DOHH2 (cell line): Measurements from ENCODE around the gene DYNLT1.

Experiments used
- H3F3A ChIP-seq: fragments of 200-600 bp; sonication (generic), shearing (Covaris generic); 2 replicates; pipeline ENCODE4 v1.6.0; 2016; ENCODE audit warnings: antibody characterized with exemption, mild to moderate bottlenecking; ENCODE audit not compliant: control insufficient read depth, insufficient read depth
- H3K27ac ChIP-seq: fragments of 200-600 bp; sonication (generic); 2 replicates; pipeline ENCODE4 v1.5.1; 2014; ENCODE audit warnings: low read depth, mild to moderate bottlenecking, low read length, moderate library complexity
- H3K27me3 ChIP-seq: fragments of 200-600 bp; sonication (generic); 2 replicates; pipeline ENCODE4 v1.6.1; 2014; ENCODE audit warnings: mild to moderate bottlenecking, low read length, mixed read lengths; ENCODE audit not compliant: control insufficient read depth
- H3K36me3 ChIP-seq: fragments of 200-600 bp; sonication (generic); 2 replicates; pipeline ENCODE4 v1.6.1; 2014; ENCODE audit warnings: mild to moderate bottlenecking, low read length, moderate library complexity, mixed read lengths; ENCODE audit not compliant: control insufficient read depth
- H3K4me1 ChIP-seq: fragments of 200-600 bp; sonication (generic); 2 replicates; pipeline ENCODE4 v1.6.1; 2014; ENCODE audit warnings: mild to moderate bottlenecking, low read length, mixed read lengths; ENCODE audit not compliant: control insufficient read depth
- H3K4me2 ChIP-seq: fragments of 200-600 bp; sonication (generic); 2 replicates; pipeline ENCODE4 v1.6.0; 2014; ENCODE audit warnings: mild to moderate bottlenecking, low read length, moderate library complexity
- H3K4me3 ChIP-seq: fragments of 200-600 bp; sonication (generic); 2 replicates; pipeline ENCODE4 v1.5.1; 2014; ENCODE audit warnings: mild to moderate bottlenecking, low read length, mixed read lengths
- H3K79me2 ChIP-seq: fragments of 200-600 bp; sonication (generic); 2 replicates; pipeline ENCODE4 v1.6.1; 2014; ENCODE audit warnings: mild to moderate bottlenecking, low read length, mixed read lengths; ENCODE audit not compliant: control insufficient read depth
- H3K9me2 ChIP-seq: fragments of 200-600 bp; sonication (generic); replicated peaks from 2 replicates; pipeline ENCODE4 v1.6.1; 2014; ENCODE audit warnings: mild to moderate bottlenecking, low read length, mixed read lengths; ENCODE audit not compliant: control insufficient read depth
- H3K9me3 ChIP-seq: fragments of 200-600 bp; sonication (generic); 2 replicates; pipeline ENCODE4 v1.6.1; 2014; ENCODE audit warnings: antibody characterized with exemption, low read length, mixed read lengths; ENCODE audit not compliant: control insufficient read depth, insufficient read depth
- H4K20me1 ChIP-seq: fragments of 200-600 bp; sonication (generic); 2 replicates; pipeline ENCODE4 v1.6.0; 2014; ENCODE audit warnings: low read depth, mild to moderate bottlenecking, antibody characterized with exemption, low read length, moderate library complexity; ENCODE audit not compliant: control insufficient read depth, insufficient read depth
- EZH2phosphoT487 ChIP-seq: fragments of 200-600 bp; sonication (generic); IDR thresholded peaks from 2 replicates; pipeline ENCODE4 v1.6.1; 2017; ENCODE audit warnings: borderline replicate concordance, mild to moderate bottlenecking, antibody characterized with exemption, low read length, moderate library complexity, mixed read lengths
- TF ChIP-seq, protein P1 (sequence below): fragments of 200-600 bp; sonication (generic); IDR thresholded peaks from one replicate; pipeline ENCODE4 v1.5.1; 2014; ENCODE audit warnings: antibody characterized with exemption, mild to moderate bottlenecking, low read depth, low read length; ENCODE audit not compliant: poor library complexity, severe bottlenecking

DYNLT1 gene

DNA sequence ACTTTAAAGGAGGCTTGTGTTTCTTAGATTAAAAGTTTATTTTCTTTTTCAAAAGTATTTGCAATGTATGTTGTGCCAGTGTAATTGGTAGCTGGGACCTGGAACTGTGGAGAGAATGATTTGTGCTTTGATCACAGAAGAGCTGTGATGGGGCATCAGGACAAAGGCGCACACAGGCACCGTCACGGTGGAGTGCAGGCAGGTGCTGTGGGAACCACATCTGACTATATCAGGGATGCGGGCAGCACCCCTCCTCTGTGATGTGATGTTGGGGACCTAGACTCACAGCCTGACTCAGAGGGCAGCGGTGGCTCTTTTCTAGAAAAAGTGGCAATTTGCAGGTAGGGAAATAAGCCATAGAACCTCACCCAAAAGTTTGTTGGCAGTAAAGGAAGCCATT lies 39.8 kb upstream of the DYNLT1 start:
- no peaks in the 10 kb centered on the region for H3F3A ChIP-seq
- no peak overlapping the region for H3K27ac ChIP-seq
- no peaks in the 10 kb centered on the region for H3K36me3 ChIP-seq
- TF ChIP-seq, protein P1, sequence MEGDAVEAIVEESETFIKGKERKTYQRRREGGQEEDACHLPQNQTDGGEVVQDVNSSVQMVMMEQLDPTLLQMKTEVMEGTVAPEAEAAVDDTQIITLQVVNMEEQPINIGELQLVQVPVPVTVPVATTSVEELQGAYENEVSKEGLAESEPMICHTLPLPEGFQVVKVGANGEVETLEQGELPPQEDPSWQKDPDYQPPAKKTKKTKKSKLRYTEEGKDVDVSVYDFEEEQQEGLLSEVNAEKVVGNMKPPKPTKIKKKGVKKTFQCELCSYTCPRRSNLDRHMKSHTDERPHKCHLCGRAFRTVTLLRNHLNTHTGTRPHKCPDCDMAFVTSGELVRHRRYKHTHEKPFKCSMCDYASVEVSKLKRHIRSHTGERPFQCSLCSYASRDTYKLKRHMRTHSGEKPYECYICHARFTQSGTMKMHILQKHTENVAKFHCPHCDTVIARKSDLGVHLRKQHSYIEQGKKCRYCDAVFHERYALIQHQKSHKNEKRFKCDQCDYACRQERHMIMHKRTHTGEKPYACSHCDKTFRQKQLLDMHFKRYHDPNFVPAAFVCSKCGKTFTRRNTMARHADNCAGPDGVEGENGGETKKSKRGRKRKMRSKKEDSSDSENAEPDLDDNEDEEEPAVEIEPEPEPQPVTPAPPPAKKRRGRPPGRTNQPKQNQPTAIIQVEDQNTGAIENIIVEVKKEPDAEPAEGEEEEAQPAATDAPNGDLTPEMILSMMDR, result no peak
- no peak for TF ChIP-seq EZH2phosphoT487
- no peaks in the 10 kb centered on the region for H4K20me1 ChIP-seq
- H3K27me3 ChIP-seq, result peaks cover 36% of the 10 kb centered on the region
- no peaks in the 10 kb centered on the region for H3K79me2 ChIP-seq
- no peak overlapping the region for H3K4me3 ChIP-seq
- H3K4me1 ChIP-seq, result peaks cover 18% of the 10 kb centered on the region
- no peaks in the 10 kb centered on the region for H3K9me2 ChIP-seq
- no peak overlapping the region for H3K4me2 ChIP-seq
- H3K9me3 ChIP-seq, result no peaks in the 10 kb centered on the region

DNA sequence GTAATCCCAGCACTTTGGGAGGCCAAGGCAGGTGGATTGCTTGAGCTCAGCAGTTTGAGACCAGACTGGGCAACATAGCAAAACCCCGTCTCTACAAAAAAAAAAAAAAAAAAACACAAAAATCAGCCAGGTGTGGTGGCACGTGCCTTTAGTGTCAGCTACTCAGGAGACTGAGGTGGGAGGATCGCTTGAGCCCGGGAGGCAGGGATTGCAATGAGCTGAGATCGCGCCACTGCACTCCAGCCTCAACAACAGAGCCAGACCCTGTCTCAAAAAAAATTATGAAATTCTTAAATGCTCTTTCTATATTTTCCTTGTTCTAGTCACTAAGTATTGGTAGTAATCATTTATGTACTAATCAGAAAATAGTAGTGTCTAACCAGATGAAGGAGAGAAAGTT lies 35.9 kb upstream of the DYNLT1 start:
- TF ChIP-seq EZH2phosphoT487, result no peak
- TF ChIP-seq, protein P1, result no peak
- H3K4me1 ChIP-seq, result 0 out of 2 replicates have a peak, but pooled peaks cover 3% of the 10 kb centered on the region
- no peaks in the 10 kb centered on the region for H3K9me3 ChIP-seq
- H3K9me2 ChIP-seq, result no peaks in the 10 kb centered on the region
- no peak overlapping the region for H3K4me3 ChIP-seq
- no peak overlapping the region for H3K4me2 ChIP-seq
- H3K79me2 ChIP-seq, result no peaks in the 10 kb centered on the region
- H3K27ac ChIP-seq, result no peak overlapping the region
- peaks cover 10% of the 10 kb centered on the region; the same call in 1 of the 2 replicates for H3K27me3 ChIP-seq
- H3K36me3 ChIP-seq, result no peaks in the 10 kb centered on the region
- H3F3A ChIP-seq, result no peaks in the 10 kb centered on the region
- H4K20me1 ChIP-seq, result no peaks in the 10 kb centered on the region

DNA sequence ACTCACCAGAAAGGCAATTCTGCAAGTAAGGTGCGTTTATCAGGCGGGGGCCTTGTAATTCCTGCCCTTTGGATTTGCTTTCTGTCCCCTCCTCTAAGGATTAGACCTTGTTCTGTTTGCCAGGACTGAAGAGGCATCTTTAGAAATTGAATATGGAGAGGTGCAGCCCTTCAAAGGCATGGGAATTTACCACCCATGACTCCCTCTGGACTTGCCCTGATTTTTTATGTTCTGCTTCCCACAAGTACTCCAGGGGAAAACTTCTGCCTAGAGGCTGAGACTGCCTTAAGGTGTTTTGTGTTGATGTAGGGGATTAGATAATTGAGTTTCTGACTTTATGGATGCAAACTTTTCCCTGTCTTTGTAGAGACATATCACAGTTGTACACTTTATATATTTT lies 35.5 kb upstream of the DYNLT1 start:
- peaks cover 10% of the 10 kb centered on the region; the same call in 1 of the 2 replicates for H3K27me3 ChIP-seq
- H3K9me2 ChIP-seq, result no peaks in the 10 kb centered on the region
- H3K36me3 ChIP-seq, result no peaks in the 10 kb centered on the region
- no peaks in the 10 kb centered on the region for H3K79me2 ChIP-seq
- no peak overlapping the region for H3K27ac ChIP-seq
- no peaks in the 10 kb centered on the region for H4K20me1 ChIP-seq
- 0 out of 2 replicates have a peak, but pooled peaks cover 3% of the 10 kb centered on the region for H3K4me1 ChIP-seq
- TF ChIP-seq EZH2phosphoT487, result no peak
- TF ChIP-seq, protein P1, result no peak
- H3K4me2 ChIP-seq, result no peak overlapping the region
- no peak overlapping the region for H3K4me3 ChIP-seq
- H3K9me3 ChIP-seq, result no peaks in the 10 kb centered on the region
- no peaks in the 10 kb centered on the region for H3F3A ChIP-seq
